Trophoblast cell (in vitro differentiated cells and primary cell): ENCODE measurements around the gene CDX2.
A peak's percentile ranks its signal among the peaks of the same experiment; 100 is the strongest.

Source experiments
- DNase-seq, 2 donors: peaks; one replicate each; pipeline ENCODE4 v3.0.0-alpha.2; 2016
- H2AFZ ChIP-seq: 2 replicates; pipeline ENCODE4 v1.6.1; 2013; ENCODE audit warnings: low read length, moderate library complexity, mild to moderate bottlenecking; ENCODE audit not compliant: insufficient read depth, poor library complexity
- H2AK5ac ChIP-seq: 2 replicates; pipeline ENCODE4 v1.6.1; 2013; ENCODE audit warnings: mild to moderate bottlenecking, low read length
- H2BK120ac ChIP-seq: 2 replicates; pipeline ENCODE4 v1.6.1; 2013; ENCODE audit warnings: low read length, mild to moderate bottlenecking, moderate library complexity; ENCODE audit not compliant: insufficient read depth, poor library complexity
- H2BK12ac ChIP-seq: 2 replicates; pipeline ENCODE4 v1.6.1; 2013; ENCODE audit warnings: mild to moderate bottlenecking, low read length, moderate library complexity
- H2BK5ac ChIP-seq: 2 replicates; pipeline ENCODE4 v1.6.1; 2013; ENCODE audit warnings: low read length, low read depth, moderate library complexity, mild to moderate bottlenecking; ENCODE audit not compliant: poor library complexity
- H3K14ac ChIP-seq: 2 replicates; pipeline ENCODE4 v1.6.1; 2013; ENCODE audit warnings: mild to moderate bottlenecking, low read length
- H3K18ac ChIP-seq: 2 replicates; pipeline ENCODE4 v1.6.1; 2013; ENCODE audit warnings: mild to moderate bottlenecking, low read length
- H3K23ac ChIP-seq: 2 replicates; pipeline ENCODE4 v1.6.1; 2013; ENCODE audit warnings: low read length
- H3K27ac ChIP-seq: 2 replicates; pipeline ENCODE4 v1.5.1; 2013; ENCODE audit warnings: low read depth, mild to moderate bottlenecking, inconsistent platforms, low read length, moderate library complexity
- H3K27me3 ChIP-seq: 2 replicates; pipeline ENCODE4 v1.6.1; 2013; ENCODE audit warnings: inconsistent platforms, mild to moderate bottlenecking, low read length, moderate library complexity; ENCODE audit not compliant: insufficient read depth
- H3K36me3 ChIP-seq, 2 experiments: 1 replicate in 1 of 2; 2 replicates in 1 of 2; pipeline ENCODE4 v1.6.1; 2013; ENCODE audit warnings: low read length in 2 of 2, mild to moderate bottlenecking in 2 of 2, moderate library complexity in 1 of 2; ENCODE audit not compliant: insufficient read depth in 2 of 2, control insufficient read depth in 1 of 2
- H3K4ac ChIP-seq: 2 replicates; pipeline ENCODE4 v1.6.1; 2013; ENCODE audit warnings: low read depth, mild to moderate bottlenecking, low read length, moderate library complexity
- H3K4me1 ChIP-seq, 2 experiments: 1 replicate in 1 of 2; 2 replicates in 1 of 2; pipeline ENCODE4 v1.6.1; 2013; ENCODE audit warnings: low read length in 2 of 2, mild to moderate bottlenecking in 2 of 2, moderate library complexity in 1 of 2; ENCODE audit not compliant: insufficient read depth in 2 of 2, control insufficient read depth in 1 of 2
- H3K4me2 ChIP-seq: 2 replicates; pipeline ENCODE4 v1.6.1; 2013; ENCODE audit warnings: inconsistent platforms, mild to moderate bottlenecking, low read length, moderate library complexity
- H3K4me3 ChIP-seq: 2 replicates; pipeline ENCODE4 v1.5.1; 2013; ENCODE audit warnings: mild to moderate bottlenecking, low read depth, low read length, inconsistent platforms
- H3K79me1 ChIP-seq: one replicate; pipeline ENCODE4 v1.6.1; 2013; ENCODE audit warnings: low read length
- H3K79me2 ChIP-seq: 2 replicates; pipeline ENCODE4 v1.6.1; 2013; ENCODE audit warnings: low read length, mild to moderate bottlenecking; ENCODE audit not compliant: control insufficient read depth, insufficient read depth, poor library complexity
- H3K9ac ChIP-seq: 2 replicates; pipeline ENCODE4 v1.6.1; 2013; ENCODE audit warnings: mild to moderate bottlenecking, low read length
- H3K9me3 ChIP-seq: 2 replicates; pipeline ENCODE4 v1.6.1; 2013; ENCODE audit warnings: low read depth, mild to moderate bottlenecking, control low read depth, inconsistent platforms, low read length; ENCODE audit not compliant: insufficient read depth
- H4K12ac ChIP-seq: 2 replicates; pipeline ENCODE4 v1.6.1; 2013; ENCODE audit warnings: low read depth, mild to moderate bottlenecking, low read length, moderate library complexity
- H4K8ac ChIP-seq: 2 replicates; pipeline ENCODE4 v1.6.1; 2013; ENCODE audit warnings: low read depth, mild to moderate bottlenecking, low read length, moderate library complexity
- H4K91ac ChIP-seq: one replicate; pipeline ENCODE4 v1.6.1; 2013; ENCODE audit warnings: low read depth, mild to moderate bottlenecking, low read length, moderate library complexity
- WGBS: extraction: QIAGEN DNeasy Blood & Tissue Kit; methylation state at CpG from one replicate; pipeline ENCODE4 v1.1.7; 2013; ENCODE audit warnings: missing lambda C conversion rate; ENCODE audit not compliant: insufficient read length, insufficient coverage; ENCODE audit errors: extremely low coverage; 5-methylcytosine and 5-hydroxymethylcytosine counted together

The CDX2 gene

DNA sequence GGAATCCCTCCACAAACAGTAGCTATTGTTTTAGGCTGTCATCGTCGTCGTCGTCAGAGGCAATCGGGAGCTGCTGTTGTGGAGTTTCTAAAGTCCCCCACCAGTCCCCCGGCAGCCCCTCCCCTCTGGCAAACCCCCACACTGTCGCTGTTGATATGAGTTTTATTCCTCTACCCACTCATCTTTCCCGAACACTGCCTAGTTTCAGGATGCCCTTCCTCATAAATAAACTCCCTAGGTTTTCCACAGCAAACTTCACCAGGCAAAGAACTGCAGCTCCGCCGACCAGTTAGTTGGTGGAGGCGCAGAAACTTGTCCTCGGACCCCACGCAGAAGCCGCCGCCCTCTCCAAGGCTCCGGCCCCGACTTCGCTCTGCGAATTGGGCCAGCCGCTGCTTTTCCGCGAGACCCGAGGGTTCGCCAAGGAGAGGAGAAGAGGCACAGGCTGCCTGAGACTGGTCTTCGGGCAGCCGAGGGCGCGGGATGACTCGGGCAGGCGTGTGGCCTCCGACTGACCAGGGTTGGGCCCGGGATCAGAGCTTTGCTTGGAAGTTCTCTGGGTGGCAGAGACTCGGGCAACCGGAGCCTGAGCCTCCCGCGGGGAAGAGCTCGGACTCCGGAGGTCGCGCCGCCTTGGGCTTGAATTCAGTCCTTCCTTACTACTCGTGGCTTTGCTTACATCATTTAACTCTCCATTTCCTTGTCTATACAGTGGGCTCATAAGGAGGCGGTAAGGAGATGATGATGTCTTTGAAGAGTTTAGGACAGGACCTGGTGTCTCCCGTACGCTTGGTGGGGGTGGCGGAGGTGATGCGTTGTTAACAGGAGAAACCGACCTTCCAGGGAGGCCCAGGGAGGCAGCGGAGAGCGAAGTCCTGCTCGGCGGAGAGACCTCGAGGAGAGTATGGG lies 41.4 kb downstream of the CDX2 start:
- H3K4ac ChIP-seq: no peak overlapping the region
- peaks cover 82% of the 10 kb centered on the region for H3K27me3 ChIP-seq
- H3K4me3 ChIP-seq: no peak overlapping the region
- H3K79me1 ChIP-seq: no peaks in the 10 kb centered on the region
- H3K4me1 ChIP-seq: peaks cover 0 to 3% of the 10 kb centered on the region in 2 experiments
- no peak overlapping the region for H2BK5ac ChIP-seq
- WGBS: no CpG with 5 or more reads among the region's 53 CpGs
- no peak overlapping the region for H3K14ac ChIP-seq
- H2BK12ac ChIP-seq: no peak overlapping the region
- H4K12ac ChIP-seq: no peak overlapping the region
- no peaks in the 10 kb centered on the region for H3K36me3 ChIP-seq
- H4K8ac ChIP-seq: no peak overlapping the region
- H3K4me2 ChIP-seq: no peak overlapping the region
- H3K9me3 ChIP-seq: peaks cover 16% of the 10 kb centered on the region
- H3K23ac ChIP-seq: no peak overlapping the region
- H2BK120ac ChIP-seq: no peak overlapping the region
- H4K91ac ChIP-seq: no peak overlapping the region
- DNase-seq: no peak
- H2AK5ac ChIP-seq: no peak overlapping the region
- no peak overlapping the region for H3K18ac ChIP-seq
- H3K27ac ChIP-seq: no peak overlapping the region
- no peaks in the 10 kb centered on the region for H3K79me2 ChIP-seq
- no peak overlapping the region for H3K9ac ChIP-seq
- no peak overlapping the region for H2AFZ ChIP-seq

DNA sequence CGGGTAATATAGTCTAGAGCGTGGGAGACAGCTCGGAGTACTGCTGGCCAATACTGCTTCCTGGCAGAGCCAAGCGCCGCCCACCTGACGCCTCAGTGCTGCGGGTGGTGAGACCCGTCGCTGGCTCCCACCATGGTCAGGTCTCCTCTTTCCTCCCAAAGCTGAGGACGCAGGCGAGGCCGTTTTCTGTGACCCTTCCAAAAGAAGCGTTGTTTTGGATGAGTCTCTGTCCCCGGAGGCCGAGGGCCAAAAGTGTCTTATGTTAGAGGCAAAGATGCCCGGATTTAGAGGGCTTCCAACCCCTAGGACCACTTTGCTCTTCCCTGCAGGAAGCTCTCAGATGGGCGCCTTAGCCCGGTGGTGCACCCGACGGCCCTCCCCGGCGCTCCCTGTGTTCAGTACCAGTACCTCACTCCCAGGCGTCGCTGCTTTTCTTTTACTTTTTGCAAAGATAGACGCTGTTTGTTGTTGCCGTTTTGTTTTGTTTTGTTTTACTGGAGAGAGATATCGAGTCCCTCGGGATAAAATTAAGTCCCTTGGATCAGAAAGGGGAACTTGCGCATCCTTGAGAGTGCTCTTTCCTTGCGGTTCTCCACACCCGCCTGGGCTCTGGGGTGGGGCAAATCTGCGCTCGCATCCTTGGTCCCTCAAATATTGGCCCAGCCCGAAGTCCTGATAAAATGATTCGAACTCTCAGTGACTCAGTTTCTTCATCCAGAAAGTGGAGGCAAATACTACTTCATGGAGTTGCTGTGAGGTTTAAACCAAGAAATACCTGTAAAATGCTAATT lies 42.3 kb downstream of the CDX2 start:
- H2BK120ac ChIP-seq: no peak overlapping the region
- no peak overlapping the region for H3K4me2 ChIP-seq
- peaks cover 0 to 3% of the 10 kb centered on the region in 2 experiments for H3K4me1 ChIP-seq
- no peak overlapping the region for H4K12ac ChIP-seq
- DNase-seq: no peak
- no peak overlapping the region for H4K8ac ChIP-seq
- WGBS: no CpG with 5 or more reads among the region's 35 CpGs
- no peak overlapping the region for H3K27ac ChIP-seq
- no peak overlapping the region for H3K23ac ChIP-seq
- H2AFZ ChIP-seq: no peak overlapping the region
- H3K9ac ChIP-seq: no peak overlapping the region
- H3K27me3 ChIP-seq: peaks cover 91% of the 10 kb centered on the region
- no peaks in the 10 kb centered on the region for H3K79me1 ChIP-seq
- H3K4ac ChIP-seq: no peak overlapping the region
- H2BK12ac ChIP-seq: no peak overlapping the region
- H3K14ac ChIP-seq: no peak overlapping the region
- no peaks in the 10 kb centered on the region for H3K79me2 ChIP-seq
- H2BK5ac ChIP-seq: no peak overlapping the region
- H3K9me3 ChIP-seq: peaks cover 16% of the 10 kb centered on the region
- no peak overlapping the region for H3K18ac ChIP-seq
- no peaks in the 10 kb centered on the region for H3K36me3 ChIP-seq
- no peak overlapping the region for H4K91ac ChIP-seq
- no peak overlapping the region for H2AK5ac ChIP-seq
- H3K4me3 ChIP-seq: no peak overlapping the region

DNA sequence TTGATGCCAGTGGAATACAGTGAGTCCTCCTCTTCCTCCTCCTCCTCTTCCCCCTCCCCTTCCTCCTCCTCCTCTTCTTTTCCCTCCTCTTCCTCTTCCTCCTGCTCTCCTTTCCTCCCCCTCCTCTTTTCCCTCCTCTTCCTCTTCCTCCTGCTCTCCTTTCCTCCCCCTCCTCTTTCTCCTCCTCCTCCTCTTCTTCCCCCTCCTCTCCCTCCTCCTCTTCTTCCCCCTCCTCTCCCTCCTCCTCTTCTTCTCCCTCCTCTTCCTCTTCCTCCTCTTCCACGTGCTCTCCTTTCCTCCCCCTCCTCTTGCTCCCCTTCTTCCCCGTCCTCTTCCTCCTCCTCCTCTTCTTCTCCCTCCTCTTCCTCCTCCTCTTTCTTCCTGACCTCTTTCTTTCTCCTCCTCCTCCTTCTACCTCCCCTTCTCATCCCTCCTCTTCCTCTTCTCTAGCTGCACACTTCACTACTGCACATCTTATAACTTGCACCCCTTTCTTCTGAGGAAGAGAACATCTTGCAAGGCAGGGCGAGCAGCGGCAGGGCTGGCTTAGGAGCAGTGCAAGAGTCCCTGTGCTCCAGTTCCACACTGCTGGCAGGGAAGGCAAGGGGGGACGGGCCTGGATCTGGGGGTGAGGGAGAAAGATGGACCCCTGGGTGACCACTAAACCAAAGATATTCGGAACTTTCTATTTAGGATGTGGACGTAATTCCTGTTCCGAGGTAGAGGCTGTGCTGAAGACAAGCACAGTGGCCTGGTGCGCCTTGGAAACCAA lies 43.7 kb downstream of the CDX2 start:
- no CpG with 5 or more reads among the region's 9 CpGs for WGBS
- H3K4me1 ChIP-seq: peaks cover 3 to 10% of the 10 kb centered on the region in 2 experiments

DNA sequence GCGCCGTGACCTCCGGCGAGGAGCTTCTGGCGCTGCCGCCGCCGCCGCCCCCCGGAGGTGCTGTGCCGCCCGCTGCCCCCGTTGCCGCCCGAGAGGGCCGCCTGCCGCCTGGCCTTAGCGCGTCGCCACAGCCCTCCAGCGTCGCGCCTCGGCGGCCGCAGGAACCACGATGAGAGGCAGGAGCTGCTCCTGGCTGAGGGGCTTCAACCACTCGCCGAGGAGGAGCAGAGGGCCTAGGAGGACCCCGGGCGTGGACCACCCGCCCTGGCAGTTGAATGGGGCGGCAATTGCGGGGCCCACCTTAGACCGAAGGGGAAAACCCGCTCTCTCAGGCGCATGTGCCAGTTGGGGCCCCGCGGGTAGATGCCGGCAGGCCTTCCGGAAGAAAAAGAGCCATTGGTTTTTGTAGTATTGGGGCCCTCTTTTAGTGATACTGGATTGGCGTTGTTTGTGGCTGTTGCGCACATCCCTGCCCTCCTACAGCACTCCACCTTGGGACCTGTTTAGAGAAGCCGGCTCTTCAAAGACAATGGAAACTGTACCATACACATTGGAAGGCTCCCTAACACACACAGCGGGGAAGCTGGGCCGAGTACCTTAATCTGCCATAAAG lies 44.5 kb downstream of the CDX2 start:
- peaks cover 98% of the 10 kb centered on the region for H3K27me3 ChIP-seq
- H2BK5ac ChIP-seq: no peak overlapping the region
- H3K79me1 ChIP-seq: no peaks in the 10 kb centered on the region
- H4K91ac ChIP-seq: no peak overlapping the region
- no peaks in the 10 kb centered on the region for H3K79me2 ChIP-seq
- no peak overlapping the region for H3K4me2 ChIP-seq
- H3K9ac ChIP-seq: no peak overlapping the region
- no peak overlapping the region for H2BK12ac ChIP-seq
- no peak overlapping the region for H4K8ac ChIP-seq
- no peak overlapping the region for H3K18ac ChIP-seq
- no peak overlapping the region for H2BK120ac ChIP-seq
- peaks cover 16% of the 10 kb centered on the region for H3K9me3 ChIP-seq
- H3K4me1 ChIP-seq: peaks cover 8 to 14% of the 10 kb centered on the region in 2 experiments
- H3K14ac ChIP-seq: no peak overlapping the region
- no CpG with 5 or more reads among the region's 46 CpGs for WGBS
- H2AK5ac ChIP-seq: no peak overlapping the region
- no peak overlapping the region for H4K12ac ChIP-seq
- H3K4ac ChIP-seq: no peak overlapping the region
- no peak overlapping the region for H3K23ac ChIP-seq
- no peak for DNase-seq
- H2AFZ ChIP-seq: no peak overlapping the region
- H3K27ac ChIP-seq: no peak overlapping the region
- H3K4me3 ChIP-seq: no peak overlapping the region
- no peaks in the 10 kb centered on the region for H3K36me3 ChIP-seq

More for the DNA sequence above, 43.7 kb downstream of the CDX2 start:
- Histone ChIP-seq H3K4ac (no peak overlapping the region), H4K8ac (no peak overlapping the region), H2BK5ac (no peak overlapping the region), H3K79me2 (no peaks in the 10 kb centered on the region), H3K14ac (no peak overlapping the region), H3K23ac (no peak overlapping the region), H4K12ac (no peak overlapping the region), H2BK12ac (no peak overlapping the region), H3K27ac (no peak overlapping the region), H3K18ac (no peak overlapping the region), H3K4me2 (no peak overlapping the region), H2BK120ac (no peak overlapping the region), H4K91ac (no peak overlapping the region), H3K9me3 (peaks cover 16% of the 10 kb centered on the region), H2AK5ac (no peak overlapping the region), H2AFZ (no peak overlapping the region), H3K27me3 (peaks cover 97% of the 10 kb centered on the region), H3K9ac (no peak overlapping the region), H3K79me1 (no peaks in the 10 kb centered on the region), H3K4me3 (peak overlapping the region; percentile 10), H3K36me3 (no peaks in the 10 kb centered on the region)
- DNase-seq: no peak
